H54 (cell line): ENCODE data around the gene RPS19BP1.
"Not testable (repeated sequence)": the region's sequence is repeated elsewhere in the genome, so short reads cannot be mapped to it uniquely, and the experiment has no call there.

ENCODE experiments used
- DNase-seq: peaks from one replicate; pipeline ENCODE4 v3.0.0; 2011; ENCODE audit warnings: low spot score, mixed read lengths; ENCODE audit not compliant: insufficient read length
- FAIRE-seq: peaks from 3 replicates; lab custom pipeline; 2011; peaks lifted over from hg19 to GRCh38; lab: Jason Lieb, UNC
- POLR2A ChIP-seq: IDR thresholded peaks from 2 replicates; pipeline ENCODE4 v1.6.1; 2011; ENCODE audit warnings: low read depth, mild to moderate bottlenecking, low read length

Gene RPS19BP1

DNA sequence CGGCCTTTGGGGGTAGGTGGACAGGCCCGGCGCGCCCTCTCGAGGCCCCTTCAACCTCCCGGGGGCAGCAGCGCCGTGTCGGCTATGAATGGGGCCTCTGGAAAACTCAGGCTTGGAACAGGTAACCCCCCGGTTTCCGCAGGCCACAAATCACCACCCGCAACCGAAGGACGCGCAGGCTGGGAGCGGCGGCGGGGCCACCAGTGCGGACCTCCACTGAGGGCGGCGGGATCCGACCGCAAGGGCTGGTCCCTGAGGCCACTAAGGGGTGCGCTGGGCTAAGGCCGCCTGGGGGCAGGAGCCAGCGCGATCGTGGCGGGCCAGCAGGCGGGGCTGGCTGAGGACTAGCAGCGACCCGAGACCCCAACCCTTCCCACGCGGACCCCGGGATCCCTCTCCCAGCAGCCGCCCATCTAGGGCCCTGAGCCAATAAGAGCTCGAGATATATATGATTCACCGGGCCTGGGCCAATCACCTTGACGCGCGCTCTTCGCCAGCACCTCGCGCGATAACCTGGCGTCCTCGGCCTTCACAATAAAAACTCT, 12.8 kb downstream of the RPS19BP1 start:
- 0 out of 2 replicates have a peak, but pooled peaks have one; percentile 16 for TF ChIP-seq POLR2A
- no peak for FAIRE-seq
- peak; percentile 86 for DNase-seq

DNA sequence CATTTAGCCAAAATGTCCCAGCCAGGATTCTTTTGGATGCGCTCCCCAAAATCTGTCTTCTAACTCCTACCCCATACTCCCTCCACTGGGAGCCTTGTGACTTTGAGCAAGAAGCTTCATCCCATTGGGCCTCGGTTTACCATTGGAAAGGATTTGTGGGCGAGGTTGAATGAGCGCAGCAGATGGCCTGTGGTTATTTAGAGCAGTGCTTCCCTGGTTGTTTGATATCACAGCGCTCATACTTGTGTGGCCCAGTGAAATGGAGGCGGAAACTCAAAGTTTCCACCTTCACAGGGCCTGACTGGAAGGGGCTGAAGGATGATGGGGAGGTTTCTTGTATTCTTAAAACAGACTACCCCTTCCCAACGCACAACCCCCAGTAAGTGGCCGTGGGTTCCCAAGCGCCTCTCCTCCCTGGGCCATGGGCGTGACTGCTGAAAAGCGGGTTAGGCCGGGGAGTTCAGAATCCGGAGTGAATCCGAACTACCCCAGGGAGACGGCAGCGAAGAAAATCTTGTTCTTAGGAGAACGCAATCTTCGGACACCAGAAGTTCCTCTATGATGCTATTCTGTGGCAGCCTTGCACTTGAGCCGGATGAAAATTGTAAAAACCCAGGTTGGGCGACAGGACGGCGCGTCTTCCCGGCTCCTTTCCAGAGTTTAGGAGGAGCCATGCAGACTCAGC, 13.4 kb downstream of the RPS19BP1 start:
- DNase-seq (no peak), FAIRE-seq (no peak)
- TF ChIP-seq POLR2A, result no peak

DNA sequence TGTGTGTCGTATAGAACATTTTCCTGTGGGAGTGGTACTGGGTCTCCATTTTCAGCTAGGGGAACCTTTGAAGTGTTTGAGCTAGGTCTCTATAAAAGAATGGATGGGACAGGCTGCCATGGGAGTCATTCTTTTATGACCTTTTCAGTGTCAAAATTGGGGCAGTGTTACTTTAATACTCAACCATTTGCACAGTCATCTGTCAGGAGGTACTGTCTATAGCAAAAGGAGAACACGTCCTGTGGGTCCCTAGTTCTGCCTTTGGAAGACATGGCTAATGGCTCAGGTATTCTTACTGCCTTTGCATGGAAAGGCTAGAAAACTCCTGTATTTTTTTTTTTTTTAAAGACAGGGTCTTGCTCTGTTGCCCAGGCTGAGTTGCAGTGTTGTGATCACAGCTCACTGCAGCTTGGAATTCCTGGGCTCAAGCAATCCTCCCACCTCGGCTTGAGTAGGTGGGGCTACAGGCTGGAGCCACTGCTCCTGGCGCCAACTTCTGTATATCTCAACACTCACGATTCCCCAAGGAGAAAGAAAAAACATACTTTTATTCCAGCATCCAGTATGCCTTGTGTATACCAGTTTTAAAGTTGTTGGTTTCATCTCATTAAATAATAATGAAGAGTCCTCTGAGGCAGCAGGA, 14.3 kb downstream of the RPS19BP1 start:
- FAIRE-seq (no peak), DNase-seq (no peak)
- no peak for TF ChIP-seq POLR2A

DNA sequence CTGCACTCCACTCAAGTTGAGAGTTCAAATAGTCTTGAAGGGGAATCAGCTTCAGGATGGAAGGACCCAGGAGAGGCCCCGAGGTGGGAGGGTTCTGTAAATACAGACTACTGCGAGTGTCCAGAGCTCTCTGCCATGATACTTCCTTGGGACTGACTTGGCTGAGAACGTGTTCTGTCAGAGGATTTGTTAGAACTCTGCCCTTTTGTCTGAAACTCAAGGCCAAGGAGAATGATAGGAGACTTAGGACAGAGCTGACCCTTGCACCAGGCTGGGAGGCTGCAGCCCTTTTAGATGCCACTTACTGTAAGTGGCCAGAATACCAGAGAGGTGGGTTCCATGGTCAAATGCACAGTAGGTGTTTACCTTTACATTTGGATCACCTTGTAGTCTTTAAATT, 15.1 kb downstream of the RPS19BP1 start:
- FAIRE-seq (no peak), DNase-seq (no peak)
- TF ChIP-seq POLR2A, result no peak

DNA sequence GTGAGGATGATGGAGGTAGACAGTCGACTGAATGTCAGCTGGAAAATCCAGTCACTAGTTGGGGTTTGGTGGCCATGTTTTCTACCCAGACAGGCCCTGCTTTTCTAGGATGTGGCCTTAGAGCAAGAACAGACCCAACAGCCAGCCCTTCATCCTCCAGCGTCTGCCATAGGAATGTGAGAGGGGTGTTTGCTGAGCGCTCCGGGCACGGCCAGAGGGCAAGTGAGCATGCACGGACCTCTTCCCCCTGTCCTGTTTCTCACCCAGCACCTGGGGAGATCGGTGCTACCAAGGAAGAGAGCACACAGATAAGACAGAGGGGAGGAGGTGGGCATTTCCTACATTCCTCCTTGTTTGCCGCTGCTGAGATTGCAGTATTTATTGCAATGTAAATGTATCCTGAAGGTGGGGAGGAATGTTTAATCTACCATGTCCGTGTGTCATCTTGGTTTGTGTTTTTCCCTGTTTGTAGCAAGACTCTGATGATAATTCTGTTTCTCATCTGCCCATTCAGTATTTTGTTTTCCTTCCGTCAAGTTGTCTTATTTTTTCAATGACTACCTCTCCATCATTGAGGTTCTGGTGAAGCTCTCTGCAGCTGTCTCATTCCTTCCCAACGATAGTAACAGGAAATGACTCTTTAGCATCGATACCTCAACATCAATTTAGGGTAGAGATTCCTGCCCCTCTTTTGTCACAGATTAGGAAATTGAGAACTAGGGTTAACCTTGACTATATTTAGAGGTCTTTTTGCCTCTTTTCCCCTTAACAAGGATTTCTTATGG, 17.1 kb downstream of the RPS19BP1 start:
- FAIRE-seq, result no peak
- no peak for DNase-seq
- no peak for TF ChIP-seq POLR2A

DNA sequence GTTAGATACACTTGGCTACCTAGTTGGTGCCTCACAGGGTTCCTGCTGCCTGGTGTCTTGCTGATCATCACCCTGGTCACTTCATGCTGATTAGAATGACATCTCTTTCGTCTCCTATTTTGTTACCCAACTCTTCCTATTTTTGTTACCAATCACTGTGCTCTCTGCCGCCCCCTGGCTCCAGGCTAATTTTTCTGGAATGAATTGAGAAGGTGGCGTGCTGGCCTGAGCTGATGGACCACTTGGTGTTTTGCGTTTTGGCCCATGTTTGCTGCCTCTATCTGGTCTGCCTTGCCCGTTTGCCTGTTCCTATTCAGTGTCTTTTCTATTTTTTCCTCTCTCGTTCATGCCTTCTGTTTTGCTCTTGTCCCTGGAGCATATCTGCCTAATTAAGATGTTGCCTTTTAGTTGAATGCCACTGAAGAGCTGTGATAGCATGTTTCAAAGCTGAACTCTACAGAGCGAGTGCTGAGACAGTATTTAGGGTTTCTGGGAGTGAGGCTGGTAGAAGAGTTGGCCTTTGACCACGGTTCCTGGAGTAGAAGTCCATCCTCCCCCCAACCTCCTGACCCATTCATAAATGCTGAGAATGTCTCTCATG, 18.1 kb downstream of the RPS19BP1 start:
- no peak for FAIRE-seq
- TF ChIP-seq POLR2A, result no peak
- DNase-seq, result no peak

DNA sequence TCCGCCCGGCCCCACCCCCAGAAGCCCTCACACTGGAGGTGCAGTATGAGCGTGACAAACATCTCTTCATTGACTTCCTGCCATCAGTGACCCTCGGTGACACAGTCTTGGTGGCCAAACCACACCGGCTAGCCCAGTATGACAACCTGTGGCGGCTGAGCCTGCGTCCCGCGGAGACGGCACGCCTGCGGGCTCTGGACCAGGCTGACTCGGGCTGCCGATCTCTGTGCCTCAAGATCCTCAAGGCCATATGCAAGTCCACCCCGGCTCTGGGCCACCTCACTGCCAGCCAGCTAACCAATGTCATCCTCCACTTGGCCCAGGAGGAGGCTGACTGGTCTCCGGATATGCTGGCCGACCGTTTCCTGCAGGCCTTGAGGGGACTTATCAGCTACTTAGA, 18.8 kb downstream of the RPS19BP1 start:
- no peak for FAIRE-seq
- no peak for TF ChIP-seq POLR2A

DNA sequence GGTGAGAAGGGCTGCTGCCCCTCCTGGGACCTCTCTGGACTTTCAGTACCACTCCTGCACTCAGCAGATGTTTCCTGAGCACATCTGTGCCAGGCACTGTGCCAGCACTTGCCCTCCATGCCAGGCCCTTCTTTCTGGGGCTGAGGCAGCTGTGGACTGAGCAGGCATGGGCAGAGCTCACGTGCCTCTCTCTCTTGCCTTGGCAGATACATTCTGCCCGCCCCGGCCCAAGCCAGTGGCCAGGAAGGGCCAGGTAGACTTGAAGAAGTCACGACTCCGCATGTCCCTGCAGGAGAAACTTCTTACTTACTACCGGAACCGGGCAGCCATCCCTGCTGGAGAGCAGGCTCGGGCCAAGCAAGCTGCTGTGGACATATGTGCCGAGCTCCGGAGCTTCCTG, 20.5 kb downstream of the RPS19BP1 start:
- DNase-seq (no peak), FAIRE-seq (no peak)
- no peak for TF ChIP-seq POLR2A

More for the DNA sequence above, 18.8 kb downstream of the RPS19BP1 start:
- DNase-seq, result no peak

DNA sequence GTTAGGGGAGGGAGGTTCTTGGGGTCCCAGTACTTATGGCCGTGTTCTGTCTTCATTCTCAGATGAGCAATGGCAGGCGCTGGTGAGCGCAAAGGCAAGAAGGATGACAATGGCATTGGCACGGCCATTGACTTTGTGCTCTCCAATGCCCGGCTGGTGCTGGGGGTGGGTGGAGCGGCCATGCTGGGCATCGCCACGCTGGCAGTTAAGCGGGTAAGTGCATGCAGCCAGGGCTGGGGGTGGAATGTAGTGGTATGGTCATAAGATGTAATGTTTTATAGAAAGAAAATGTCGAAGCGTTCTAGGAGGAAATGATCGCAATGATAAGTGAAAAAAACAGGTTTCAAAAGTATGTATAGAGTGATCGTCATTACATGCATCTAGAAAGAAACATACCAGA, 21.3 kb downstream of the RPS19BP1 start:
- no peak for TF ChIP-seq POLR2A
- no peak for DNase-seq
- FAIRE-seq, result no peak

DNA sequence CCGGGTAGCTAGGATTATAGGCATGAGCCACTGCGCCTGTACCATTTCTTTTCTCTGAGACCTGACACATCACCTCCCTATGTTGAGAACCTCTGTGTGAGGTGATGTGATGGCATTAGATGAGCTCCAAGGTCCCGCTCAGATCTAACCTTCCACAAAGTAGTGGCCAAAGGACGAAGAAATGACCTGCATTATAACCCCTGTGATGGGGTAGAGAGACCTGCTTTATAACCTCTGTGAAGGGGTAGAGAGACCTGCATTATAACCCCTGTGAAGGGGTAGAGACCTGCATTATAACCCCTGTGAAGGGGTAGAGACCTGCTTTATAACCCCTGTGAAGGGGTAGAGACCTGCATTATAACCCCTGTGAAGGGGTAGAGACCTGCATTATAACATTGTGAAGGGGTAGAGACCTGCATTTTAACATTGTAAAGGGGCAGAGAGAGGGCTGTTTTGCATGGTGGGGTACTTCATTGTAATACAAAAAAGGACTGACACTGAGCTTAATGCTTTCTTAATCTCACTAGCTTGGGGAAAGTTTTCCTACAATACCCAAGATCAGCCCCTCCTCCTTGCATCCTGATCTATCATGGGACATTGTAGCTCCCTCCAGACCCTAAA, 21.9 kb downstream of the RPS19BP1 start:
- no peak for TF ChIP-seq POLR2A
- no peak for FAIRE-seq
- DNase-seq, result no peak

DNA sequence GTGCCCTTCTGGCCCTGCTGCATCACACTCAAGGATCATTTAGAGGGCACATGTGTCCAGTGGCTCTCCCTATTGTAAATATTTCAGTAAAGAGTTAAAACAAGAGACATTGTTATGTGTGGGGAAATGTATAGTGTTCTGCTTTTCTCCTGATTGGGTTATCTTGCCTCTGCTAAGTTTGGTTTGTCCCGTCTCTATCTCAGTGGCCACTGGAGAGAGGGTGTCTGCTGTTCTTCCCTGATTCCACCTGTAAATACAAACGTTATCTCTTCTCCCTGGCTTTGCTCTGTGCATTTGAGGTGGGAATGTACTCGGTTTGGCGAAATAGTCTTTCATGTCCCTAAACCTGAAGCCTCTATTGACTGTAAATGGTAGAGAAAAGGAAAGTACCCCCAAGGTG, 24.2 kb downstream of the RPS19BP1 start:
- FAIRE-seq, result no peak

DNA sequence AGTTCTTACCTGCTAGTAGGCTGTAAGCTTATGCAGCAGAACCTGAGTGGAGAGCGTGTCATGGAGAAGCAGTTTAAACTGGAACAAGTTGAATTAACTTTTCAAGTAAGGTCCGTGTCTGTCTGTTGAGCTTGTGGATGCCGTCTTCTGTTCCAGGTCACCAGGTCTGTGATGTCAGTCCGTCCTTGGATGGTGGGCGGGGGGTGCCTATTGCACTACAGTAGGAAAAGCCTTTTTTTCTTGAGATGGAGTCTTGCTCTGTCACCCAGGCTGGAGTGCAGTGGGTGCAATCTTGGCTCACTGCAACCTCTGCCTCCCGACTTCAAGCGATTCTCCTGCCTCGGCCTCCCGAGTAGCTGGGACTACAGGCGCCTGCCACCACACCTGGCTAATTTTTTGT, 25.5 kb downstream of the RPS19BP1 start:
- not testable (repeated sequence) for FAIRE-seq, DNase-seq

More for the DNA sequence above, 24.2 kb downstream of the RPS19BP1 start:
- no peak for TF ChIP-seq POLR2A
- no peak for DNase-seq

DNA sequence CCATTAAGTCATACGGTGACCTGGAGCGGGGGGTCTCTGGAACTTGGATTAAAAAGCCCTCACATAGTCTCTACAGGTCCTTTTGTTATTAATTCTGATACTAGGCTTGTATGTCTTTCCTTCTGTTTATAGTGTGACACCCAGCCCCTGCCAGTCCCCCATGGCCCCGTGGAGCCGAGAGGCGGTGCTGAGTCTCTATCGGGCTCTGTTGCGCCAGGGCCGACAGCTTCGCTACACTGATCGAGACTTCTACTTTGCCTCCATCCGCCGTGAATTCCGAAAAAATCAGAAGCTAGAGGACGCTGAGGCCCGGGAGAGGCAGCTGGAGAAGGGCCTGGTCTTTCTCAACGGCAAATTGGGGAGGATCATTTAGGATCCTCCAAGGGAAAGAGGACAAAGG, 28.5 kb downstream of the RPS19BP1 start:
- FAIRE-seq (no peak), DNase-seq (no peak)
- TF ChIP-seq POLR2A, result no peak
